H9 (cell line): ENCODE results near the gene CDYL. TPM values are rescaled to one million over a fixed set of nuclear protein-coding genes. Genes with fewer than 3 reads are reported as not detected.

Experiments
- DNase-seq: peaks from one replicate; pipeline ENCODE4 v3.0.0-alpha.2; 2017
- H2AFZ ChIP-seq: one replicate; pipeline ENCODE4 v1.6.1; 2013; ENCODE audit warnings: mild to moderate bottlenecking, low read length, control low read depth, moderate library complexity
- H2AK5ac ChIP-seq: 2 replicates; pipeline ENCODE4 v1.6.1; 2013; ENCODE audit warnings: low read length, control low read depth, mixed read lengths; ENCODE audit not compliant: insufficient read length
- H2BK120ac ChIP-seq: one replicate; pipeline ENCODE4 v1.6.1; 2013; ENCODE audit warnings: low read depth, mild to moderate bottlenecking, low read length, control low read depth, inconsistent platforms; ENCODE audit not compliant: poor library complexity, severe bottlenecking
- H2BK12ac ChIP-seq: 2 replicates; pipeline ENCODE4 v1.6.1; 2013; ENCODE audit warnings: low read length, control low read depth, mixed read lengths, low read depth; ENCODE audit not compliant: insufficient read length
- H2BK15ac ChIP-seq: 2 replicates; pipeline ENCODE4 v1.6.1; 2013; ENCODE audit warnings: low read depth, low read length, control low read depth
- H2BK20ac ChIP-seq: one replicate; pipeline ENCODE4 v1.6.1; 2013; ENCODE audit warnings: low read depth, mild to moderate bottlenecking, low read length, control low read depth, inconsistent platforms; ENCODE audit not compliant: poor library complexity, severe bottlenecking
- H2BK5ac ChIP-seq: 2 replicates; pipeline ENCODE4 v1.6.1; 2013; ENCODE audit warnings: low read length, control low read depth, mixed read lengths; ENCODE audit not compliant: insufficient read length
- H3K14ac ChIP-seq: 2 replicates; pipeline ENCODE4 v1.6.1; 2013; ENCODE audit warnings: low read length, control low read depth; ENCODE audit not compliant: insufficient read depth
- H3K18ac ChIP-seq: 2 replicates; pipeline ENCODE4 v1.6.1; 2013; ENCODE audit warnings: low read depth, mild to moderate bottlenecking, mixed read lengths, low read length, control low read depth; ENCODE audit not compliant: insufficient read length
- H3K23ac ChIP-seq: 2 replicates; pipeline ENCODE4 v1.6.1; 2013; ENCODE audit warnings: low read length, control low read depth, mixed read lengths, low read depth; ENCODE audit not compliant: insufficient read length
- H3K23me2 ChIP-seq: 2 replicates; pipeline ENCODE4 v1.6.1; 2013; ENCODE audit warnings: low read depth, mild to moderate bottlenecking, mixed read lengths, low read length, control low read depth; ENCODE audit not compliant: insufficient read length, poor library complexity, severe bottlenecking
- H3K27ac ChIP-seq: 2 replicates; pipeline ENCODE4 v1.5.1; 2013; ENCODE audit warnings: low read length, control low read depth, mixed read lengths, low read depth; ENCODE audit not compliant: insufficient read length
- H3K27me3 ChIP-seq: 2 replicates; pipeline ENCODE4 v1.6.1; 2013; ENCODE audit warnings: low read length, control low read depth, inconsistent platforms; ENCODE audit not compliant: insufficient read depth
- H3K4ac ChIP-seq: 2 replicates; pipeline ENCODE4 v1.6.1; 2013; ENCODE audit warnings: low read depth, mild to moderate bottlenecking, control low read depth, inconsistent platforms, low read length, moderate library complexity
- H3K4me1 ChIP-seq: 2 replicates; pipeline ENCODE4 v1.6.1; 2013; ENCODE audit warnings: low read length, control low read depth, inconsistent platforms; ENCODE audit not compliant: insufficient read depth
- H3K4me2 ChIP-seq: 2 replicates; pipeline ENCODE4 v1.6.1; 2013; ENCODE audit warnings: low read length, control low read depth, mixed read lengths; ENCODE audit not compliant: insufficient read length, insufficient read depth
- H3K56ac ChIP-seq: 2 replicates; pipeline ENCODE4 v1.6.1; 2013; ENCODE audit warnings: low read depth, mild to moderate bottlenecking, mixed read lengths, low read length, control low read depth; ENCODE audit not compliant: insufficient read length
- H3K79me1 ChIP-seq: 2 replicates; pipeline ENCODE4 v1.6.1; 2013; ENCODE audit warnings: low read depth, mild to moderate bottlenecking, moderate library complexity, low read length, control low read depth, inconsistent platforms; ENCODE audit not compliant: insufficient read depth, poor library complexity, severe bottlenecking
- H3K79me2 ChIP-seq: 2 replicates; pipeline ENCODE4 v1.6.1; 2013; ENCODE audit warnings: low read length, control low read depth, inconsistent platforms; ENCODE audit not compliant: insufficient read depth
- H3K9ac ChIP-seq: 2 replicates; pipeline ENCODE4 v1.6.1; 2013; ENCODE audit warnings: low read length, control low read depth, mixed read lengths; ENCODE audit not compliant: insufficient read length; ENCODE audit errors: extremely low read depth
- H3K9me3 ChIP-seq: one replicate; pipeline ENCODE4 v1.6.1; 2013; ENCODE audit warnings: low read depth, low read length, inconsistent platforms; ENCODE audit not compliant: control insufficient read depth
- H3T11ph ChIP-seq: one replicate; pipeline ENCODE4 v1.6.1; 2013; ENCODE audit warnings: mild to moderate bottlenecking, low read length, control low read depth, inconsistent platforms
- H4K20me1 ChIP-seq: one replicate; pipeline ENCODE4 v1.6.1; 2013; ENCODE audit not compliant: control insufficient read depth, insufficient read length, insufficient read depth
- H4K5ac ChIP-seq: 2 replicates; pipeline ENCODE4 v1.6.1; 2013; ENCODE audit warnings: low read depth, mild to moderate bottlenecking, mixed read lengths, low read length, control low read depth; ENCODE audit not compliant: insufficient read length
- H4K8ac ChIP-seq: replicated peaks from 2 replicates; pipeline ENCODE4 v1.6.1; 2013; ENCODE audit warnings: low read length, control low read depth, mixed read lengths, low read depth; ENCODE audit not compliant: insufficient read length
- H4K91ac ChIP-seq: 2 replicates; pipeline ENCODE4 v1.6.1; 2013; ENCODE audit warnings: low read depth, mild to moderate bottlenecking, moderate library complexity, mixed read lengths, low read length, control low read depth; ENCODE audit not compliant: insufficient read length
- H3K27ac Mint-ChIP-seq, 3 experiments: 2 replicates in 2 of 3; 3 replicates in 1 of 3; pipeline ENCODE4 v1.8.0; 2020 to 2021; ENCODE audit warnings: mixed read lengths in 3 of 3, mild to moderate bottlenecking in 1 of 3, moderate library complexity in 1 of 3
- H3K27me3 Mint-ChIP-seq: 2 replicates; pipeline ENCODE4 v1.8.0; 2021; ENCODE audit warnings: low read depth, mild to moderate bottlenecking, moderate library complexity, mixed read lengths
- H3K36me3 Mint-ChIP-seq, 3 experiments: 2 replicates in 2 of 3; 3 replicates in 1 of 3; pipeline ENCODE4 v1.8.0; 2020 to 2021; ENCODE audit warnings: low read depth in 3 of 3, mixed read lengths in 3 of 3; ENCODE audit not compliant: insufficient read depth in 1 of 3
- H3K4me1 Mint-ChIP-seq, 2 experiments: 2 replicates each; pipeline ENCODE4 v1.8.0; 2020; ENCODE audit warnings: mixed read lengths in 2 of 2
- H3K4me3 Mint-ChIP-seq, 2 experiments: 2 replicates in 1 of 2; 3 replicates in 1 of 2; pipeline ENCODE4 v1.8.0; 2020 to 2021; ENCODE audit warnings: mild to moderate bottlenecking in 2 of 2, mixed read lengths in 2 of 2, moderate library complexity in 1 of 2
- H3K9me3 Mint-ChIP-seq, 2 experiments: 2 replicates in 1 of 2; 3 replicates in 1 of 2; pipeline ENCODE4 v1.8.0; 2020; ENCODE audit warnings: mild to moderate bottlenecking in 2 of 2, mixed read lengths in 2 of 2, moderate library complexity in 1 of 2
- WGBS: extraction: QIAGEN DNeasy Blood & Tissue Kit; methylation state at CpG from one replicate; pipeline ENCODE4 v1.1.7; 2013; ENCODE audit warnings: missing lambda C conversion rate, low lambda C conversion rate, mixed read lengths; ENCODE audit not compliant: insufficient read length; ENCODE audit errors: extremely low coverage; 5-methylcytosine and 5-hydroxymethylcytosine counted together
- total RNA-seq: library from RNA; stranded (reverse); gene quantifications from 2 replicates; pipeline ENCODE4 v1.2.1, GENCODE V29; 2021
- TF ChIP-seq, protein P1 (sequence below): fragments of 200-600 bp; sonication (generic); conservative IDR thresholded peaks from 3 replicates; pipeline ENCODE4 v1.8.0; 2021; ENCODE audit warnings: antibody characterized with exemption, mild to moderate bottlenecking

CDYL gene
- total RNA-seq, 1 experiment from 2014 or later: 95.0 TPM

DNA sequence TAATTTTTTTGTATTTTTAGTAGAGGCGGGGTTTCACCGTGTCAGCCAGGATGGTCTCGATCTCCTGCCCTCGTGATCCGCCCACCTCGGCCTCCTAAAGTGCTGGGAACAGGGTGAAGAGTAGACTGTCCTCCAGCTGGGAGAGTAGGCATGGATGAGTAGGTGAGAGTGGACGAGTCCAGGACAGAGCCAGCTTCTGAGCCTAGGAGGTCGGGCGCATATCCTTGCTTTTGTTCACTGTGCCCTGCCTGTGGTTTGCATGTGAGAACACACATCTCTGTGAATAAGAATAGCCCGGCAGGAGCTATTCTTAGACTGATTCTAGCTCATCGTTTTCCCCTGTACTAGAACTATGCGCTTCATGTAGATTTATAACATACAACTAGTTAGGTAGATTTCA, 149.4 kb downstream of the CDYL start:
- Histone ChIP-seq H3T11ph (no peak overlapping the region), H2AFZ (no peak overlapping the region), H3K18ac (no peak overlapping the region), H4K8ac (no peak overlapping the region), H2BK5ac (no peak overlapping the region), H4K5ac (no peak overlapping the region), H4K91ac (no peak overlapping the region), H3K4ac (no peak overlapping the region), H2BK15ac (no peak overlapping the region), H3K79me1 (peaks cover 6% of the 10 kb centered on the region), H4K20me1 (no peaks in the 10 kb centered on the region), H3K79me2 (peaks cover 22% of the 10 kb centered on the region; the same call in 1 of the 2 replicates), H3K9me3 (no peaks in the 10 kb centered on the region), H2BK120ac (no peak overlapping the region), H3K4me1 (peaks cover 24% of the 10 kb centered on the region), H3K23me2 (no peaks in the 10 kb centered on the region), H2AK5ac (no peak overlapping the region), H3K56ac (no peak overlapping the region), H3K27ac (no peak overlapping the region), H3K4me2 (no peak overlapping the region), H2BK12ac (no peak overlapping the region), H3K23ac (no peak overlapping the region), H3K9ac (no peak overlapping the region), H3K27me3 (no peaks in the 10 kb centered on the region), H2BK20ac (no peak overlapping the region), H3K14ac (no peak overlapping the region)
- peaks cover 77 to 81% of the 10 kb centered on the region in 2 experiments for H3K4me1 Mint-ChIP-seq
- peak overlapping the region in 2 of 3 experiments; percentile 7 to 31; a peak in 2 of 7 replicates for H3K27ac Mint-ChIP-seq
- peaks cover 0 to 7% of the 10 kb centered on the region in 2 experiments; a peak in 2 of 5 replicates for H3K9me3 Mint-ChIP-seq
- H3K27me3 Mint-ChIP-seq: no peaks in the 10 kb centered on the region
- H3K4me3 Mint-ChIP-seq: peak overlapping the region in 1 of 2 experiments; percentile 16; a peak in 1 of 5 replicates
- peaks cover 0 to 13% (median 11%) of the 10 kb centered on the region in 3 experiments; a peak in 5 of 7 replicates for H3K36me3 Mint-ChIP-seq
- DNase-seq: peak; percentile 81
- no CpG with 5 or more reads among the region's 12 CpGs for WGBS
- TF ChIP-seq, protein P1, sequence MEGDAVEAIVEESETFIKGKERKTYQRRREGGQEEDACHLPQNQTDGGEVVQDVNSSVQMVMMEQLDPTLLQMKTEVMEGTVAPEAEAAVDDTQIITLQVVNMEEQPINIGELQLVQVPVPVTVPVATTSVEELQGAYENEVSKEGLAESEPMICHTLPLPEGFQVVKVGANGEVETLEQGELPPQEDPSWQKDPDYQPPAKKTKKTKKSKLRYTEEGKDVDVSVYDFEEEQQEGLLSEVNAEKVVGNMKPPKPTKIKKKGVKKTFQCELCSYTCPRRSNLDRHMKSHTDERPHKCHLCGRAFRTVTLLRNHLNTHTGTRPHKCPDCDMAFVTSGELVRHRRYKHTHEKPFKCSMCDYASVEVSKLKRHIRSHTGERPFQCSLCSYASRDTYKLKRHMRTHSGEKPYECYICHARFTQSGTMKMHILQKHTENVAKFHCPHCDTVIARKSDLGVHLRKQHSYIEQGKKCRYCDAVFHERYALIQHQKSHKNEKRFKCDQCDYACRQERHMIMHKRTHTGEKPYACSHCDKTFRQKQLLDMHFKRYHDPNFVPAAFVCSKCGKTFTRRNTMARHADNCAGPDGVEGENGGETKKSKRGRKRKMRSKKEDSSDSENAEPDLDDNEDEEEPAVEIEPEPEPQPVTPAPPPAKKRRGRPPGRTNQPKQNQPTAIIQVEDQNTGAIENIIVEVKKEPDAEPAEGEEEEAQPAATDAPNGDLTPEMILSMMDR: no peak
